GM23338 (cell line): ENCODE measurements around the gene OTOG. TPM values are rescaled to one million over a fixed set of nuclear protein-coding genes. Genes with fewer than 3 reads are reported as not detected.

Experiments
- ATAC-seq: fragments of 200-7000 bp; cut with Tn5 transposase; 3 replicates; pipeline ENCODE4 v1.9.1; 2020
- DNase-seq: peaks from one replicate; pipeline ENCODE4 v3.0.0-alpha.2; 2015; ENCODE audit warnings: low spot score
- H2AFZ ChIP-seq: fragments of 200-600 bp; sonication (generic); 2 replicates; pipeline ENCODE4 v1.8.0; 2016; ENCODE audit warnings: antibody characterized with exemption, mild to moderate bottlenecking, moderate library complexity
- H3F3A ChIP-seq: fragments of 200-600 bp; sonication (generic); replicated peaks from 2 replicates; pipeline ENCODE4 v1.8.0; 2017; ENCODE audit warnings: antibody characterized with exemption, mixed run types, low read depth
- H3K27ac ChIP-seq: fragments of 200-600 bp; sonication (generic); 2 replicates; pipeline ENCODE4 v1.6.1; 2016; ENCODE audit warnings: low read depth
- H3K27me3 ChIP-seq: fragments of 200-600 bp; sonication (generic); 2 replicates; pipeline ENCODE4 v1.8.0; 2016; ENCODE audit warnings: mild to moderate bottlenecking, mixed run types, moderate library complexity; ENCODE audit not compliant: insufficient read depth
- H3K36me3 ChIP-seq: fragments of 200-600 bp; sonication (generic); 2 replicates; pipeline ENCODE4 v1.8.0; 2016; ENCODE audit warnings: mild to moderate bottlenecking; ENCODE audit not compliant: insufficient read depth
- H3K4me1 ChIP-seq: fragments of 200-600 bp; sonication (generic); 2 replicates; pipeline ENCODE4 v1.8.0; 2016; ENCODE audit warnings: mild to moderate bottlenecking, moderate library complexity; ENCODE audit not compliant: insufficient read depth
- H3K4me2 ChIP-seq: fragments of 200-600 bp; sonication (generic); 2 replicates; pipeline ENCODE4 v1.7.1; 2017; ENCODE audit warnings: mixed run types
- H3K4me3 ChIP-seq: fragments of 200-600 bp; sonication (generic); 2 replicates; pipeline ENCODE4 v1.6.1; 2016; ENCODE audit warnings: mixed run types
- H3K79me2 ChIP-seq: fragments of 200-600 bp; sonication (generic); replicated peaks from 2 replicates; pipeline ENCODE4 v1.8.0; 2017; ENCODE audit warnings: mild to moderate bottlenecking; ENCODE audit not compliant: insufficient read depth
- H3K9me2 ChIP-seq: fragments of 200-600 bp; sonication (generic); 2 replicates; pipeline ENCODE4 v1.8.0; 2017; ENCODE audit not compliant: insufficient read depth
- H4K20me1 ChIP-seq: fragments of 200-600 bp; sonication (generic); replicated peaks from 2 replicates; pipeline ENCODE4 v1.8.0; 2017; ENCODE audit warnings: mild to moderate bottlenecking; ENCODE audit not compliant: insufficient read depth
- H3K27ac Mint-ChIP-seq: 2 replicates; pipeline ENCODE4 v1.8.0; 2020; ENCODE audit warnings: inconsistent platforms, mild to moderate bottlenecking, moderate library complexity, mixed read lengths
- H3K27me3 Mint-ChIP-seq: 3 replicates; pipeline ENCODE4 v1.8.0; 2022; ENCODE audit warnings: low read depth, mild to moderate bottlenecking, moderate library complexity, mixed read lengths, inconsistent platforms; ENCODE audit not compliant: insufficient read depth, poor library complexity
- H3K36me3 Mint-ChIP-seq: 3 replicates; pipeline ENCODE4 v1.8.0; 2021; ENCODE audit warnings: low read depth, mild to moderate bottlenecking, inconsistent platforms, moderate library complexity, mixed read lengths
- H3K4me1 Mint-ChIP-seq: 3 replicates; pipeline ENCODE4 v1.8.0; 2020; ENCODE audit warnings: mild to moderate bottlenecking, inconsistent platforms, mixed read lengths
- H3K4me3 Mint-ChIP-seq: 3 replicates; pipeline ENCODE4 v1.8.0; 2021; ENCODE audit warnings: moderate library complexity, mild to moderate bottlenecking, inconsistent platforms, mixed read lengths
- H3K9me3 Mint-ChIP-seq: 3 replicates; pipeline ENCODE4 v1.8.0; 2020; ENCODE audit warnings: moderate library complexity, mild to moderate bottlenecking, inconsistent platforms, mixed read lengths
- CREB1 ChIP-seq: fragments of 250-450 bp; sonication (Bioruptor Pico); IDR thresholded peaks from 2 replicates; pipeline ENCODE4 v1.5.0; 2020; ENCODE audit warnings: low read depth, mild to moderate bottlenecking, moderate library complexity
- CTCF ChIP-seq, 2 experiments: fragments of 200-600 bp in 1 of 2; sonication (generic) in 1 of 2; conservative IDR thresholded peaks; 2 replicates each; pipeline versions ENCODE4 v1.5.1 to v1.6.1; 2016 to 2017; ENCODE audit warnings: antibody characterized with exemption in 2 of 2, low read depth in 2 of 2, mild to moderate bottlenecking in 2 of 2, moderate library complexity in 1 of 2
- EZH2 ChIP-seq: fragments of 200-600 bp; sonication (generic); IDR thresholded peaks from one replicate; pipeline ENCODE4 v1.8.0; 2017; ENCODE audit warnings: antibody characterized with exemption, mild to moderate bottlenecking, low read depth; ENCODE audit not compliant: unreplicated experiment
- EZH2phosphoT487 ChIP-seq: fragments of 200-600 bp; sonication (generic); IDR thresholded peaks from one replicate; pipeline ENCODE4 v1.8.1; 2018; ENCODE audit warnings: antibody characterized with exemption; ENCODE audit not compliant: unreplicated experiment
- JUNB ChIP-seq: IDR thresholded peaks from one replicate; pipeline ENCODE4 v1.6.1; 2016; ENCODE audit warnings: antibody characterized with exemption; ENCODE audit not compliant: unreplicated experiment
- NANOG ChIP-seq: IDR thresholded peaks from 2 replicates; pipeline ENCODE4 v1.6.1; 2016; ENCODE audit warnings: antibody characterized with exemption, borderline replicate concordance
- POLR2AphosphoS5 ChIP-seq: IDR thresholded peaks from 2 replicates; pipeline ENCODE4 v1.6.1; 2016; ENCODE audit warnings: antibody characterized with exemption, low read depth
- REST ChIP-seq: IDR thresholded peaks from one replicate; pipeline ENCODE4 v1.6.1; 2018; ENCODE audit warnings: antibody characterized with exemption; ENCODE audit not compliant: unreplicated experiment
- STAT1 ChIP-seq: IDR thresholded peaks from one replicate; pipeline ENCODE4 v1.6.1; 2016; ENCODE audit warnings: antibody characterized with exemption; ENCODE audit not compliant: unreplicated experiment
- ZNF114 ChIP-seq: fragments of 250-450 bp; sonication (Bioruptor Pico); IDR thresholded peaks from 2 replicates; pipeline ENCODE4 v1.5.0; 2020; ENCODE audit warnings: mild to moderate bottlenecking, moderate library complexity
- ZNF331 ChIP-seq: fragments of 250-450 bp; sonication (Bioruptor Pico); IDR thresholded peaks from 2 replicates; pipeline ENCODE4 v1.5.0; 2020; ENCODE audit warnings: low read depth, mild to moderate bottlenecking, moderate library complexity
- polyA plus RNA-seq: library from polyadenylated mRNA; unstranded; fragments of >200 nt; fragmentation: Nextera tagmentation; extraction: Ambion mirVana; gene quantifications from 2 replicates; pipeline ENCODE4 v1.2.1, GENCODE V29; 2016
- total RNA-seq: library from RNA; depleted of rRNA; stranded (reverse); fragments of >200 nt; shearing (Covaris generic); gene quantifications from 2 replicates; pipeline ENCODE4 v1.2.3, GENCODE V29; 2014
- TF ChIP-seq, protein P1 (sequence below): fragments of 250-450 bp; sonication (Bioruptor Pico); IDR thresholded peaks from 2 replicates; pipeline ENCODE4 v1.5.0; 2020; ENCODE audit warnings: mild to moderate bottlenecking, moderate library complexity
- TF ChIP-seq, protein P2 (sequence below): IDR thresholded peaks from 2 replicates; pipeline ENCODE4 v1.6.1; 2016; ENCODE audit warnings: antibody characterized with exemption

Gene OTOG
- total and polyA plus RNA-seq, 2 experiments from 2014 or later: 0.40 to 0.52 TPM

DNA sequence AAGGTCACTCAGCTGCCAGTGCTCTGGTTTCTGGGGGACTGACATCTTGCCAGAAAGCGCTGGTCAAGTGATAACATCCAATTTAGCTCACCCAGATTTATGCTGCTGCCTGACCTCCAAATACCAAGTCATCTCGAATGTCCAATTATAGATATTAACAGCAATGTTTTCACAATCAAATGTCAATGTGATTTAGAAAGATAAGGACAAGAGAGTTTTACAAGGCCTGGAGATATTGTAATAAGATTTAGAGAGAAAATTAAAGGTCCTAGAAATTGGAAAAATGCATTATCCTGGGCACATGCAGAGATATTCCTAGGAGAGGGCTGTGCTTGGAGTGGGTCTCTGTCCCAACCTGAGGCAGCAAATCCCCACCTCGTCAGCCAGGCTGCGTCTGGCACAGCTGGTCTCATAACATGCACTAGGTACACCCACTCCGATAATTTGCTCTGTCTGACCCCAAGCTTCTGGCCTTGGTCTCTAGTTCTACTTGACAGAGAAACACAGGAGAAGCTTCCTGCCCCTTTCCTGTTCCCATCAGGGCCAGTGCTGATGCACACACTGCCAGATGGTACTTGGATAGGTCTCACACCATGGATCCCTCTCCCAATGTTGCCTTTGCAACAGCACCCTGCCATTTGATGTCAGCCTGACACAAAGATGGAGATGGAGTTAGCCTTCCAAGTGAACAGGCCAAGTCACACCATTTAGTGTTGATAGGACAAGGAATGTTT is 31.4 kb upstream of the OTOG start:
- Mint-ChIP-seq H3K36me3 (no peaks in the 10 kb centered on the region; the same call in 2 of the 3 replicates), H3K27ac (no peak overlapping the region)
- no peak for ATAC-seq

More for the DNA sequence above, 31.4 kb upstream of the OTOG start:
- TF ChIP-seq EZH2phosphoT487 (no peak), POLR2AphosphoS5 (no peak), CTCF (conservative IDR thresholded peaks at IDR 0.05; ENCODE audit: low read depth in 2 of 2) (no peak), EZH2 (no peak), JUNB (no peak), STAT1 (no peak), REST (no peak), NANOG (no peak), ZNF114 (CRISPR knock-in tag) (no peak), CREB1 (no peak), ZNF331 (CRISPR knock-in tag) (no peak)
- TF ChIP-seq, protein P1, sequence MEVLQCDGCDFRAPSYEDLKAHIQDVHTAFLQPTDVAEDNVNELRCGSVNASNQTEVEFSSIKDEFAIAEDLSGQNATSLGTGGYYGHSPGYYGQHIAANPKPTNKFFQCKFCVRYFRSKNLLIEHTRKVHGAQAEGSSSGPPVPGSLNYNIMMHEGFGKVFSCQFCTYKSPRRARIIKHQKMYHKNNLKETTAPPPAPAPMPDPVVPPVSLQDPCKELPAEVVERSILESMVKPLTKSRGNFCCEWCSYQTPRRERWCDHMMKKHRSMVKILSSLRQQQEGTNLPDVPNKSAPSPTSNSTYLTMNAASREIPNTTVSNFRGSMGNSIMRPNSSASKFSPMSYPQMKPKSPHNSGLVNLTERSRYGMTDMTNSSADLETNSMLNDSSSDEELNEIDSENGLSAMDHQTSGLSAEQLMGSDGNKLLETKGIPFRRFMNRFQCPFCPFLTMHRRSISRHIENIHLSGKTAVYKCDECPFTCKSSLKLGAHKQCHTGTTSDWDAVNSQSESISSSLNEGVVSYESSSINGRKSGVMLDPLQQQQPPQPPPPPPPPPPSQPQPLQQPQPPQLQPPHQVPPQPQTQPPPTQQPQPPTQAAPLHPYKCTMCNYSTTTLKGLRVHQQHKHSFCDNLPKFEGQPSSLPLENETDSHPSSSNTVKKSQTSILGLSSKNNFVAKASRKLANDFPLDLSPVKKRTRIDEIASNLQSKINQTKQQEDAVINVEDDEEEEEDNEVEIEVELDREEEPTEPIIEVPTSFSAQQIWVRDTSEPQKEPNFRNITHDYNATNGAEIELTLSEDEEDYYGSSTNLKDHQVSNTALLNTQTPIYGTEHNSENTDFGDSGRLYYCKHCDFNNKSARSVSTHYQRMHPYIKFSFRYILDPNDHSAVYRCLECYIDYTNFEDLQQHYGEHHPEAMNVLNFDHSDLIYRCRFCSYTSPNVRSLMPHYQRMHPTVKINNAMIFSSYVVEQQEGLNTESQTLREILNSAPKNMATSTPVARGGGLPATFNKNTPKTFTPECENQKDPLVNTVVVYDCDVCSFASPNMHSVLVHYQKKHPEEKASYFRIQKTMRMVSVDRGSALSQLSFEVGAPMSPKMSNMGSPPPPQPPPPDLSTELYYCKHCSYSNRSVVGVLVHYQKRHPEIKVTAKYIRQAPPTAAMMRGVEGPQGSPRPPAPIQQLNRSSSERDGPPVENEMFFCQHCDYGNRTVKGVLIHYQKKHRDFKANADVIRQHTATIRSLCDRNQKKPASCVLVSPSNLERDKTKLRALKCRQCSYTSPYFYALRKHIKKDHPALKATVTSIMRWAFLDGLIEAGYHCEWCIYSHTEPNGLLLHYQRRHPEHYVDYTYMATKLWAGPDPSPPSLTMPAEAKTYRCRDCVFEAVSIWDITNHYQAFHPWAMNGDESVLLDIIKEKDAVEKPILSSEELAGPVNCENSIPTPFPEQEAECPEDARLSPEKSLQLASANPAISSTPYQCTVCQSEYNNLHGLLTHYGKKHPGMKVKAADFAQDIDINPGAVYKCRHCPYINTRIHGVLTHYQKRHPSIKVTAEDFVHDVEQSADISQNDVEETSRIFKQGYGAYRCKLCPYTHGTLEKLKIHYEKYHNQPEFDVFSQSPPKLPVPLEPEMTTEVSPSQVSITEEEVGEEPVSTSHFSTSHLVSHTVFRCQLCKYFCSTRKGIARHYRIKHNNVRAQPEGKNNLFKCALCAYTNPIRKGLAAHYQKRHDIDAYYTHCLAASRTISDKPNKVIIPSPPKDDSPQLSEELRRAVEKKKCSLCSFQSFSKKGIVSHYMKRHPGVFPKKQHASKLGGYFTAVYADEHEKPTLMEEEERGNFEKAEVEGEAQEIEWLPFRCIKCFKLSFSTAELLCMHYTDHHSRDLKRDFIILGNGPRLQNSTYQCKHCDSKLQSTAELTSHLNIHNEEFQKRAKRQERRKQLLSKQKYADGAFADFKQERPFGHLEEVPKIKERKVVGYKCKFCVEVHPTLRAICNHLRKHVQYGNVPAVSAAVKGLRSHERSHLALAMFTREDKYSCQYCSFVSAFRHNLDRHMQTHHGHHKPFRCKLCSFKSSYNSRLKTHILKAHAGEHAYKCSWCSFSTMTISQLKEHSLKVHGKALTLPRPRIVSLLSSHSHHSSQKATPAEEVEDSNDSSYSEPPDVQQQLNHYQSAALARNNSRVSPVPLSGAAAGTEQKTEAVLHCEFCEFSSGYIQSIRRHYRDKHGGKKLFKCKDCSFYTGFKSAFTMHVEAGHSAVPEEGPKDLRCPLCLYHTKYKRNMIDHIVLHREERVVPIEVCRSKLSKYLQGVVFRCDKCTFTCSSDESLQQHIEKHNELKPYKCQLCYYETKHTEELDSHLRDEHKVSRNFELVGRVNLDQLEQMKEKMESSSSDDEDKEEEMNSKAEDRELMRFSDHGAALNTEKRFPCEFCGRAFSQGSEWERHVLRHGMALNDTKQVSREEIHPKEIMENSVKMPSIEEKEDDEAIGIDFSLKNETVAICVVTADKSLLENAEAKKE (CRISPR knock-in tag): no peak
- TF ChIP-seq, protein P2, sequence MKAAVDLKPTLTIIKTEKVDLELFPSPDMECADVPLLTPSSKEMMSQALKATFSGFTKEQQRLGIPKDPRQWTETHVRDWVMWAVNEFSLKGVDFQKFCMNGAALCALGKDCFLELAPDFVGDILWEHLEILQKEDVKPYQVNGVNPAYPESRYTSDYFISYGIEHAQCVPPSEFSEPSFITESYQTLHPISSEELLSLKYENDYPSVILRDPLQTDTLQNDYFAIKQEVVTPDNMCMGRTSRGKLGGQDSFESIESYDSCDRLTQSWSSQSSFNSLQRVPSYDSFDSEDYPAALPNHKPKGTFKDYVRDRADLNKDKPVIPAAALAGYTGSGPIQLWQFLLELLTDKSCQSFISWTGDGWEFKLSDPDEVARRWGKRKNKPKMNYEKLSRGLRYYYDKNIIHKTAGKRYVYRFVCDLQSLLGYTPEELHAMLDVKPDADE: no peak
- Histone ChIP-seq H3K4me2 (no peak overlapping the region), H4K20me1 (no peaks in the 10 kb centered on the region), H3K79me2 (no peaks in the 10 kb centered on the region), H3K27ac (no peak overlapping the region), H2AFZ (no peak overlapping the region), H3K36me3 (no peaks in the 10 kb centered on the region), H3K27me3 (no peaks in the 10 kb centered on the region), H3F3A (no peaks in the 10 kb centered on the region), H3K4me3 (no peak overlapping the region), H3K4me1 (peaks cover 15% of the 10 kb centered on the region; the same call in 1 of the 2 replicates), H3K9me2 (0 out of 2 replicates have a peak, but pooled peaks cover 5% of the 10 kb centered on the region)
- peaks cover 2% of the 10 kb centered on the region for H3K27me3 Mint-ChIP-seq
- peaks cover 29% of the 10 kb centered on the region for H3K4me1 Mint-ChIP-seq
- H3K4me3 Mint-ChIP-seq: no peak overlapping the region
- no peak for DNase-seq
- no peaks in the 10 kb centered on the region for H3K9me3 Mint-ChIP-seq
